Psoas muscle (tissue), 8 donors: ENCODE results near the gene EBPL. TPM values are rescaled to one million over a fixed set of nuclear protein-coding genes. Genes with fewer than 3 reads are reported as not detected.

Experiments
- ATAC-seq, 4 donors: fragments of 200-7000 bp; cut with Tn5 transposase; one replicate each; pipeline ENCODE4 v1.9.1; 2020; ENCODE audit warnings: moderate library complexity in 3 of 4, mild to moderate bottlenecking in 2 of 4
- DNase-seq, 2 donors: peaks; one replicate each; pipeline ENCODE4 v3.0.0-alpha.2; 2020
- H3K27ac ChIP-seq: fragments of 200-600 bp; one replicate; pipeline ENCODE4 v1.8.0; 2022
- H3K27me3 ChIP-seq, 3 donors: fragments of 200-600 bp in 1 of 3; one replicate each; pipeline versions ENCODE4 v1.6.1 to v1.8.0; 2013 to 2022; ENCODE audit warnings: low read length in 2 of 3, mild to moderate bottlenecking in 2 of 3, moderate library complexity in 1 of 3; ENCODE audit not compliant: insufficient read depth in 3 of 3
- H3K36me3 ChIP-seq, 2 donors: fragments of 200-600 bp in 1 of 2; one replicate each; pipeline versions ENCODE4 v1.6.1 to v1.8.0; 2013 to 2022; ENCODE audit warnings: low read depth in 1 of 2, mild to moderate bottlenecking in 1 of 2, moderate library complexity in 1 of 2; ENCODE audit not compliant: insufficient read depth in 1 of 2
- H3K4me1 ChIP-seq: fragments of 200-600 bp; one replicate; pipeline ENCODE4 v1.8.0; 2022
- H3K4me3 ChIP-seq: fragments of 200-600 bp; one replicate; pipeline ENCODE4 v1.8.0; 2022; ENCODE audit warnings: mild to moderate bottlenecking
- H3K9me3 ChIP-seq: fragments of 200-600 bp; one replicate; pipeline ENCODE4 v1.8.0; 2022
- WGBS, 3 donors: extraction: QIAGEN DNeasy Blood & Tissue Kit; methylation state at CpG; one replicate each; pipeline versions ENCODE4 v1.1.6 to v1.1.7; 2013; 5-methylcytosine and 5-hydroxymethylcytosine counted together
- intact Hi-C, 2 donors: fragments of 100-400 bp; cut with DNase I; formaldehyde crosslinking; loops; one replicate each; pipeline versions ENCODE4 v1.11.0 to v1.14.2; 2022
- polyA plus RNA-seq, 3 donors: library from polyadenylated mRNA; stranded (reverse); fragments of 200-250 nt; gene quantifications; one replicate each; pipeline ENCODE4 v1.2.3, GENCODE V29; 2013
- total RNA-seq, 4 donors: library from RNA; stranded (reverse); fragmentation: NEBNext Ultra II Directional in 2 of 4; extraction: Animal tissue kit (Norgen Biotek cat#: 25700) in 2 of 4; gene quantifications; one replicate each; pipeline versions ENCODE4 v1.2.1 to v1.2.4, GENCODE V29; 2021 to 2023
- TF ChIP-seq, protein P1 (sequence below): fragments of 200-600 bp; IDR thresholded peaks from one replicate; pipeline ENCODE4 v1.8.0; 2022; ENCODE audit warnings: antibody characterized with exemption
- donor health status: healthy with polysubstance abuse.
- donor health status: DM: no; HTN: no; CAD: no; lungs with moderate emphysema.
- donor health status: Bipolar disorder and iron deficiency.
- donor health status: healthy.
- donor health status: DM: yes; HTN: yes; CAD: no.
- donor health status: DM: no; HTN: no; CAD: no.
- donor health status: DM: no; HTN: no; CAD: no.
- donor health status: DM: yes; HTN: yes; CAD: no.

The EBPL gene
- total and polyA plus RNA-seq, 7 donors, result 4.8 to 10.6 (median 7.3) TPM

DNA sequence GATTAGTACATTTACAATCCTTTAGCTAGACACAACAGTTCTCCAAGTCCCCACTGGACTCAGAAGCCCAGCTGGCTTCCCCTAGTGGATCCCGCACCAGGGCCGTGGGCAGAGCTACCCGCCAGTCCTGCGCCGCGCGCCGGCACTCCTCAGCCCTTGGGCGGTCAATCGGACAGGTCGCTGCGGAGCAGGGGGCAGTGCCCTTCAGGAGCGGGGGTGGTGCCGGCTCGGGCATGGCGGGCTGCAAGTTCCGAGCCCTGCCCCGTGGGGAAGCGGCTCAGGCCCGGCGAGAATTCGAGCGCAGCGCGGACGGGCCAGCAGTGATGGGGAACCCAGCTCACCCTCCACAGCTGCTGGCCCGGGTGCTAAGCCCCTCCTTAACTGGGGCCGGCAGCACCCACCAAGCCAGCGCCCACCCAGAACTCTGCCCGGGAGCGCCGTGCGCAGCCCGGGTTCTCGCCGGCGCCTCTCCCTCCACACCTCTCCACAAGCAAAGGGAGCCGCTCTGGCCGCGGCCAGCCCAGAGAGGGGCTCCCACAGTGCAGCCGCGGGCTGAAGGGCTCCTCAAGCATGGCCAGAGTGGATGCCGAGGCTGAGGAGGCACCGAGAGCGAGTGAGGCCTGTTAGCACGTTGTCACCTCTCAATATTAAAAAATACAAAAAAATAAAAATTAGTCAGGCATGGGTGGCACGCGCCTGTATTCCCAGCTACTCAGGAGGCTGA, 12.9 kb downstream of the EBPL start:
- WGBS, 3 donors, result 97 to 98% (median 97%) methylated on average over 43 to 48 of the region's 48 CpGs
- no peak for DNase-seq
- H3K4me3 ChIP-seq, result no peak overlapping the region

DNA sequence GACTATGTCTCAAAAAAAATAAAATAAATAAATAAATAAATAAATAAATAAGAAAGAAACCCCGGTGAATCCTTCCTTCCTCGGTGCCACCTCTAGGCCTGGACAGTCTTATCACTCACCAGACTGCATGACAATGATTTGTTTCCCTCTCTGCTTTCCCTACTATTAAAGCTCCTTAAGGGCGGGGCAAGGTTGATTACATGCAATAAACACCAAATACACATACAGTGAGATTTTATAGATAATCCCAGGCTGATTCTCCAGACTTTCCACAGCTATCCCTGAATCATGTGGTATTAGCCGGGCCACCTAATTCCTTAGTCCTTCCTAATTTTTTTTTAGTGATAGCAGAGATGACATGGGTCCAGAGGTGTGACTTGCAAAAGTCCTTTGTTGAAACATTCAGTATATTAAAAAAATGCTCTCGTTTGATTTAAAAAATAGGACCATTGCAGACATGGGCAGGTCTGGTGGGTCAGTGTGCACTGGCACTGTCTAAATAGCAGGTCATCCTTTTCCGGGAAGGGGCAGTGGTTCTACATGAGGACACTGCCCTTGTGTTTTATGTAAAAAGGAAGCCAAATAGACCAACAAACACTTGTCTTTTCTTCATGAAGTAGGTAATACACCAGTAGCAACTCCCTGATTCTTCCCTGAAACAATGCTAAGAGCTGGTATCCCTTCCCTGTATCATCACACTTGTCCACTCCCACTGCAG, 14.5 kb downstream of the EBPL start:
- Histone ChIP-seq H3K9me3 (no peaks in the 10 kb centered on the region), H3K27me3 (no peaks in the 10 kb centered on the region), H3K36me3 (peaks cover 0 to 7% of the 10 kb centered on the region in 2 donors), H3K4me1 (no peaks in the 10 kb centered on the region), H3K27ac (no peak overlapping the region), H3K4me3 (no peak overlapping the region)
- TF ChIP-seq, protein P1, sequence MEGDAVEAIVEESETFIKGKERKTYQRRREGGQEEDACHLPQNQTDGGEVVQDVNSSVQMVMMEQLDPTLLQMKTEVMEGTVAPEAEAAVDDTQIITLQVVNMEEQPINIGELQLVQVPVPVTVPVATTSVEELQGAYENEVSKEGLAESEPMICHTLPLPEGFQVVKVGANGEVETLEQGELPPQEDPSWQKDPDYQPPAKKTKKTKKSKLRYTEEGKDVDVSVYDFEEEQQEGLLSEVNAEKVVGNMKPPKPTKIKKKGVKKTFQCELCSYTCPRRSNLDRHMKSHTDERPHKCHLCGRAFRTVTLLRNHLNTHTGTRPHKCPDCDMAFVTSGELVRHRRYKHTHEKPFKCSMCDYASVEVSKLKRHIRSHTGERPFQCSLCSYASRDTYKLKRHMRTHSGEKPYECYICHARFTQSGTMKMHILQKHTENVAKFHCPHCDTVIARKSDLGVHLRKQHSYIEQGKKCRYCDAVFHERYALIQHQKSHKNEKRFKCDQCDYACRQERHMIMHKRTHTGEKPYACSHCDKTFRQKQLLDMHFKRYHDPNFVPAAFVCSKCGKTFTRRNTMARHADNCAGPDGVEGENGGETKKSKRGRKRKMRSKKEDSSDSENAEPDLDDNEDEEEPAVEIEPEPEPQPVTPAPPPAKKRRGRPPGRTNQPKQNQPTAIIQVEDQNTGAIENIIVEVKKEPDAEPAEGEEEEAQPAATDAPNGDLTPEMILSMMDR, result no peak
- DNase-seq, result no peak
- WGBS, 3 donors, result 98 to 100% (median 98%) methylated on average over 6 of the region's 6 CpGs
- no peak for ATAC-seq
- intact Hi-C loops, result no loop called here

More for the DNA sequence above, 12.9 kb downstream of the EBPL start:
- Histone ChIP-seq H3K36me3 (peaks cover 0 to 7% of the 10 kb centered on the region in 2 donors), H3K27me3 (no peaks in the 10 kb centered on the region), H3K9me3 (no peaks in the 10 kb centered on the region), H3K4me1 (peaks cover 7% of the 10 kb centered on the region), H3K27ac (no peak overlapping the region)
- no peak for ATAC-seq
- TF ChIP-seq, protein P1, result no peak
- intact Hi-C loops, result no loop called here

DNA sequence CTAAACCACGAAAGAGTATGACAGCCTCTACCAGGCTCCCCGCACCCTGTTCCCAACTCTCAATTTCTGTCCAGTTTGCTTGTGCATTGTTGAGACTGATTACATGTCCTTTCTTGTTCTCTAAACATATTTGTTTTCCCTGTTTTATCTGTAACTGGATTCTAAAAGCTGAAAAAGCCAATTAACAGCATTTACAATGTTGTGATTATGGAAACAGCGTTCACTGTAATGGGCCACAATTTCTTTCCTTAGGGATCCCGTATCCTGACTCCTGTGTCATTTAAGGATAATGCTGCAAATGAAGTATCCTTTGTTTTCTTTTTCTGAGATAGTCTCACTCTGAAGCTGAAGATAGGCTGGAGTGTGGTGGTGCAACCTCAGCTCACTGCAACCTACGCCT, 20.5 kb downstream of the EBPL start:
- Histone ChIP-seq H3K27ac (peak overlapping the region; percentile 9), H3K4me1 (peaks cover 17% of the 10 kb centered on the region), H3K9me3 (no peaks in the 10 kb centered on the region), H3K4me3 (no peak overlapping the region), H3K36me3 (peaks cover 0 to 30% of the 10 kb centered on the region in 2 donors), H3K27me3 (no peaks in the 10 kb centered on the region)
- TF ChIP-seq, protein P1, result no peak
- 64 to 73% (median 68%) methylated on average over 5 of the region's 5 CpGs for WGBS, 3 donors
- intact Hi-C loops, result loop anchor here in 1 of 2 donors (5.0 kb wide), 1 partner anchor 176 kb away; no protein-coding TSS in a partner anchor
- DNase-seq, result no peak
- ATAC-seq, result no peak

DNA sequence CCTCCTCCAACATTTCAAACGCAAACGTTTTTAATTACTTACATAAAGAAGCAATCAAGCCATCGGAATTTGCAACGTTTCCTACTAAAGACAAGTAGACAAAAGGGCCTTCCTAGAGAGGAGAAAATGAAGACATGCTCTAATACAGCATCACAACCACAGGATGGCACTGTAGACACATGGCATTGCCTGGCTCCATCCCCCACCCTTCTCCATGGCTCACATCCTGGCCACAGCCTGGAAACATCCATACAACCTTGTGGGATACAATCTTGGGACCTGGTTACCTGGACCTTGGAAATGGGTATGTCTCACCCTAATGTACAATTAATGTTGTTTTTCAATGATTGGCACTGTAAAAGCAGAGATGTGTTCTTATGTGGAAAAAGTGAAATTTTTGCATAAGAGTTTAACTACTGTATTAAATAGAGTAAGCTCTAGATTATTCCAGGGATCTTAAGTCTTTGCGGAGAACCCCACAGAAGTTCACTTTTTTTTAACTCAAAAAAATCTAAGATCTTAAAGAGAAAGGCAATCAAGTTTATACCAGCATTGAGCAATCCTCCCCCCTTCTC, 21.5 kb downstream of the EBPL start:
- intact Hi-C loops, result loop anchor here (1.0 to 5.0 kb wide), 3 partner anchors 117 to 178 kb away; no protein-coding TSS in a partner anchor
- H3K4me3 ChIP-seq, result no peak overlapping the region
- 44 to 68% (median 68%) methylated on average over 5 of the region's 5 CpGs for WGBS, 3 donors
- TF ChIP-seq, protein P1, result peak; percentile 74
- peak; percentile 33 to 65 for DNase-seq
- no peaks in the 10 kb centered on the region for H3K27me3 ChIP-seq
- no peak overlapping the region for H3K27ac ChIP-seq
- H3K9me3 ChIP-seq, result no peaks in the 10 kb centered on the region
- ATAC-seq, result peak; percentile 93 to 96 (median 96)
- H3K36me3 ChIP-seq, result peaks cover 0 to 27% of the 10 kb centered on the region in 2 donors
- H3K4me1 ChIP-seq, result peaks cover 17% of the 10 kb centered on the region
